Body of pancreas (tissue), 4 donors: ENCODE results near the gene FOXP1. TPM values are rescaled to one million over a fixed set of nuclear protein-coding genes. Genes with fewer than 3 reads are reported as not detected.

Experiments
- ATAC-seq: fragments of 150-250 bp; one replicate; pipeline ENCODE4 v1.9.1; 2016
- DNase-seq, 4 donors: peaks; one replicate each; pipeline ENCODE4 v3.0.0-alpha.2; 2019
- H3K27ac ChIP-seq, 4 donors: fragments of 200-600 bp; sonication (generic); 1 replicate in 3 of 4; 2 replicates in 1 of 4; pipeline versions ENCODE4 v1.5.1 to v1.6.1; 2016 to 2019; ENCODE audit warnings: mild to moderate bottlenecking in 1 of 4, mixed read lengths in 1 of 4, moderate library complexity in 1 of 4
- H3K27me3 ChIP-seq, 2 donors: fragments of 200-600 bp; sonication (generic); one replicate each; pipeline ENCODE4 v1.6.0; 2016; ENCODE audit warnings: mild to moderate bottlenecking in 1 of 2
- H3K36me3 ChIP-seq, 2 donors: fragments of 200-600 bp; sonication (generic); replicated peaks in 1 of 2; 2 replicates each; pipeline ENCODE4 v1.5.1; 2016; ENCODE audit warnings: low read depth in 2 of 2; ENCODE audit not compliant: insufficient read depth in 1 of 2
- H3K4me1 ChIP-seq: fragments of 200-600 bp; sonication (generic); one replicate; pipeline ENCODE4 v1.6.0; 2016
- H3K4me3 ChIP-seq, 2 donors: fragments of 200-600 bp; sonication (generic); 1 replicate in 1 of 2; 2 replicates in 1 of 2; pipeline ENCODE4 v1.5.1; 2016 to 2019
- H3K9me3 ChIP-seq, 3 donors: fragments of 200-600 bp; sonication (generic); 1 replicate in 2 of 3; 2 replicates in 1 of 3; pipeline ENCODE4 v1.5.1; 2016
- POLR2A ChIP-seq, 3 donors: fragments of 450-650 bp; IDR thresholded peaks; one replicate each; pipeline ENCODE4 v1.6.1; 2016; ENCODE audit warnings: antibody characterized with exemption in 3 of 3, mild to moderate bottlenecking in 2 of 3
- WGBS, 2 donors: methylation state at CpG; one replicate each; pipeline ENCODE4 v1.1.5; 2017; 5-methylcytosine and 5-hydroxymethylcytosine counted together
- intact Hi-C: fragments of 100-400 bp; cut with DNase I; formaldehyde crosslinking; loops from one replicate; pipeline ENCODE4 v1.15.1; 2023
- total RNA-seq, 2 donors: library from RNA; depleted of rRNA; stranded (reverse); fragments of >200 nt; gene quantifications; one replicate each; pipeline ENCODE4 v1.1.0, GENCODE V29; 2016
- TF ChIP-seq, protein P1 (sequence below), 7 experiments: fragments of 450-650 bp in 4 of 7; fragments of 200-600 bp in 3 of 7; sonication (generic) in 3 of 7; IDR thresholded peaks; one replicate each; pipeline ENCODE4 v1.5.1; 2016 to 2019; ENCODE audit warnings: antibody characterized with exemption in 7 of 7

Gene FOXP1
- total RNA-seq, 2 donors from 2014 or later, result 85.7 to 86.1 TPM

DNA sequence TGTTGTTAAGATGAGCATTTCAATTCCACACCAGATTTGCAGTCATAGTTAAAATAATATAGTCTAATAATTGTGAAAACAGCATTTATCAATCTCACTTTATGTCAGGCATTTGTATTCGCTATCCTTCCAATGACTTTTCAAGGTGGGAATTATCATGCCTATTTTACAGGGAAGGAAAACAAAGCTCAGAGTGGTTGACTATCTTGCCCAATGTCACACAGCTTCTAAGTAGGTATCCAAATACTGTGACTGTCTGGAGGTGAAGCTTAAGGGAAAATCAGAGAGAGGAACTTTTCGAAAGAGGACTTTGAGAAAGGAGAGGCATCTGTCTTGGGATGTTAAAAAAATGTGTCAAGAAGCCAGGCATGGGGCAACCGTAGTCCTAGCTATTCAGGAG is 443.1 kb downstream of the FOXP1 start:
- WGBS, 2 donors, result 93 to 97% methylated on average over 3 of the region's 3 CpGs
- peak overlapping the region in 3 of 4 donors; percentile 79 to 87 (median 83) for H3K27ac ChIP-seq
- no peaks in the 10 kb centered on the region for H3K27me3 ChIP-seq
- peaks cover 56% of the 10 kb centered on the region for H3K4me1 ChIP-seq
- H3K36me3 ChIP-seq, result no peaks in the 10 kb centered on the region
- TF ChIP-seq, protein P1, sequence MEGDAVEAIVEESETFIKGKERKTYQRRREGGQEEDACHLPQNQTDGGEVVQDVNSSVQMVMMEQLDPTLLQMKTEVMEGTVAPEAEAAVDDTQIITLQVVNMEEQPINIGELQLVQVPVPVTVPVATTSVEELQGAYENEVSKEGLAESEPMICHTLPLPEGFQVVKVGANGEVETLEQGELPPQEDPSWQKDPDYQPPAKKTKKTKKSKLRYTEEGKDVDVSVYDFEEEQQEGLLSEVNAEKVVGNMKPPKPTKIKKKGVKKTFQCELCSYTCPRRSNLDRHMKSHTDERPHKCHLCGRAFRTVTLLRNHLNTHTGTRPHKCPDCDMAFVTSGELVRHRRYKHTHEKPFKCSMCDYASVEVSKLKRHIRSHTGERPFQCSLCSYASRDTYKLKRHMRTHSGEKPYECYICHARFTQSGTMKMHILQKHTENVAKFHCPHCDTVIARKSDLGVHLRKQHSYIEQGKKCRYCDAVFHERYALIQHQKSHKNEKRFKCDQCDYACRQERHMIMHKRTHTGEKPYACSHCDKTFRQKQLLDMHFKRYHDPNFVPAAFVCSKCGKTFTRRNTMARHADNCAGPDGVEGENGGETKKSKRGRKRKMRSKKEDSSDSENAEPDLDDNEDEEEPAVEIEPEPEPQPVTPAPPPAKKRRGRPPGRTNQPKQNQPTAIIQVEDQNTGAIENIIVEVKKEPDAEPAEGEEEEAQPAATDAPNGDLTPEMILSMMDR (IDR thresholded peaks at IDR 0.05), result no peak
- TF ChIP-seq POLR2A (IDR thresholded peaks at IDR 0.05), result no peak
- ATAC-seq (no peak), DNase-seq (no peak)
- no peaks in the 10 kb centered on the region for H3K9me3 ChIP-seq
- H3K4me3 ChIP-seq, result no peak overlapping the region
- intact Hi-C loops, result no loop called here

DNA sequence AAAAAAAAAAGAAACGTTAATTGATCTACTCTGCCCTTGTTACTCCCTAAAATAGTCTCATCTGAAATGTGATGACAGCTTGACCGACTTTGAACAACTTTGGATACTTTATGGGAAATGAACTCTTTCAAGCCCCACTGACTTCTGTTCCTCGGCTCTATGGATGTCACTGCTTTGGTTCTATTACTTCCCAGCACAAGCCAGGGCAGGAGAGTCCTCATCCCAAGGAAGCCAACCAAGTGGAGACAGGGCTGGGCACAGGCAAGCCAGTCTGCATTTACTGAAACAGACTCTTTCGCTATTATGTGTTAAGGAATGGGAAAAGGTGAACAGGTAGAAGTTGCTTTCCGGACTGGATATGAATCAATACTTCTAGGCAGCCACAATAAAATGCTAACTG is 444.0 kb downstream of the FOXP1 start:
- H3K4me1 ChIP-seq, result peaks cover 66% of the 10 kb centered on the region
- 61 to 64% methylated on average over 5 of the region's 5 CpGs for WGBS, 2 donors
- TF ChIP-seq, protein P1 (IDR thresholded peaks at IDR 0.05), result no peak
- ATAC-seq (no peak), DNase-seq (no peak)
- H3K36me3 ChIP-seq, result no peaks in the 10 kb centered on the region
- intact Hi-C loops, result no loop called here
- H3K9me3 ChIP-seq, result no peaks in the 10 kb centered on the region
- H3K4me3 ChIP-seq, result no peak overlapping the region
- peak overlapping the region in 3 of 4 donors; percentile 13 to 24 (median 15) for H3K27ac ChIP-seq
- H3K27me3 ChIP-seq, result no peaks in the 10 kb centered on the region

DNA sequence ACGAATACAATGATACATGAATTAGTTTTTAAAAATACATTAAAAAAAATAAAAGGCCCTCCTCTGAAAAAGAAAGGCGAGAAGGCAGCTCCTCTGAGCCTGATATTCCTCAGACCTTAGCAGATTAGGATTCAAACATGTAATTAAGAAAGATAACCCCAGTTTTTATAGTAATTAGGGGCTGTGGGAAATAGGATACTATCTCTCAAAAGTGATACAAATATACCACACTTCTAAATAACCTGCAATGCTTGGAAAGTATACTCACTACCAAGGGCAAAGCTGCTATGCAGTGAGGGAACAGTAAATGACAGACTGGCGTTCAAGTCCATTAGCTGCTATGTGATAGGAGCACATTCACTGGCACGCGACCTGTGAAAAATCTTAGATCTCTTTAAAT is 445.1 kb downstream of the FOXP1 start:
- Histone ChIP-seq H3K27ac (no peak overlapping the region), H3K27me3 (no peaks in the 10 kb centered on the region), H3K9me3 (no peaks in the 10 kb centered on the region), H3K4me3 (no peak overlapping the region), H3K4me1 (peaks cover 75% of the 10 kb centered on the region), H3K36me3 (no peaks in the 10 kb centered on the region)
- DNase-seq (no peak), ATAC-seq (no peak)
- intact Hi-C loops, result no loop called here
- 84 to 90% methylated on average over 5 of the region's 5 CpGs for WGBS, 2 donors
- TF ChIP-seq POLR2A (IDR thresholded peaks at IDR 0.05), result no peak
- TF ChIP-seq, protein P1 (IDR thresholded peaks at IDR 0.05), result no peak

DNA sequence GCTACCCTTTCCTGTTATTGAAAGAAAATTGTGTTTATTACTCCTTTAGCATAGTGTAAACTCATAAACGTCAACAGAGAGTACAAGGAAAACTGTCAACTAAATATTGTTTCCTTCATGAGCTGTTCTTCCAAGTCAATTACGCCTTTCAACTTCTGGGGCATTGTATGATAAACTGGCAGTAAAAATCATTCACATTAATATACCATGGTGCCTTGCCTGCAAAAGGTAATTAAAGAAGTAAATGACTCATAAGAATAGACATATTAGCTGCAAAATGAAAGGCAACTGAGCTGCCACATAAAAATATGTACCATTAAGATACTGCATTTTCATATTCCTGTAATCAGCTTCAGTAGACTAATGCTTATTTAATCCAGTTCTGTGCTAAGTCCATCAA is 447.3 kb downstream of the FOXP1 start:
- intact Hi-C loops, result no loop called here
- H3K4me3 ChIP-seq, result no peak overlapping the region
- no peaks in the 10 kb centered on the region for H3K9me3 ChIP-seq
- no peaks in the 10 kb centered on the region for H3K36me3 ChIP-seq
- no peak for ATAC-seq
- H3K27ac ChIP-seq, result peak overlapping the region; percentile 72 to 87 (median 84)
- WGBS, 2 donors, result 31 to 34% methylated on average over 2 of the region's 2 CpGs
- peaks cover 76% of the 10 kb centered on the region for H3K4me1 ChIP-seq
- H3K27me3 ChIP-seq, result no peaks in the 10 kb centered on the region
- DNase-seq, result no peak
- TF ChIP-seq, protein P1 (IDR thresholded peaks at IDR 0.05), result no peak
- no peak for TF ChIP-seq POLR2A (IDR thresholded peaks at IDR 0.05)

DNA sequence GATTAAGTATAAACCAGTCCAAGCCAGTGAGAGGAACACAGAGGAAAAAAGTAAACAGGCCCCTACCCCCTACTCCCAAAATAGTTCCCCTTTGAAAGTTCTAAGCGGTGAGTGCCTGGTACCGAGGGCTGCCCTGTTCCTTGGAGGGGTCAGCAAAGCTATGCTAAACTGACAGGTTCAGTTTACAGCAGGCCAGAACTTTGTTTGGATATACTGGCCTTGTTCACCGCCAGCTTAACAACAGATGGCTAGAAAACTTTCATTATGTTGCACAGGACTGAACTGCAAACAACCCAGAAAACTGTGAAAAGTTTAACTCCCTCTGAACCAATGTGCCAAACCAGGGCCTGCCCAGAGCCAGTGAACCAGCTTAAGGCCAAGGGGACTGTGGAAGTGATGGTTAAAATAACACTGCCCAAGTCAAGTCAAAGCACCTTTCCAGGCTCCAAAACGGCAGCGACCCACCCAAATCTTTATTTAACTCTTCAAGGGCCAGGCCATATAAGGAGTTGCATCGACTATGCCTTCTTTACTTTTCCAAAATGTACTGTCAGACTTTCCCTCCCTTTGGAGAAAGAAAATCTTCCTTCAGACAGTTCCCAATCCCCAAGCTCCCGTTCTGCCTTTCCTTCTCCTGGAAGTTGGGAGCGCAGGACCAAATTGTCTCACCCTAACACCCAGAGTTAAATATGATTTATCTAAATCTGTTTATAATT is 448.0 kb downstream of the FOXP1 start:
- peaks cover 73% of the 10 kb centered on the region for H3K4me1 ChIP-seq
- peak overlapping the region; percentile 72 to 87 (median 84) for H3K27ac ChIP-seq
- H3K27me3 ChIP-seq, result no peaks in the 10 kb centered on the region
- intact Hi-C loops, result no loop called here
- TF ChIP-seq, protein P1 (IDR thresholded peaks at IDR 0.05), result no peak
- TF ChIP-seq POLR2A (IDR thresholded peaks at IDR 0.05), result peak in 2 of 3 donors; percentile 52 to 58
- H3K4me3 ChIP-seq, result no peak overlapping the region
- 31 to 33% methylated on average over 8 of the region's 8 CpGs for WGBS, 2 donors
- ATAC-seq (peak; percentile 82), DNase-seq (peak; percentile 47 to 75 (median 60))
- H3K9me3 ChIP-seq, result no peaks in the 10 kb centered on the region
- H3K36me3 ChIP-seq, result no peaks in the 10 kb centered on the region
